NAMALWA (cell line): ENCODE results near the gene TBCK.
A peak's percentile ranks its signal among the peaks of the same experiment; 100 is the strongest.
"Not testable (repeated sequence)": the region's sequence is repeated elsewhere in the genome, so short reads cannot be mapped to it uniquely, and the experiment has no call there.

Experiments
- DNase-seq: peaks from one replicate; pipeline ENCODE4 v3.0.0-alpha.2; 2015; ENCODE audit warnings: low spot score

Gene TBCK

GRCh38 chr4:106321168-106321567 lies 5.2 kb upstream of the TBCK start:
- DNase-seq, result not testable (repeated sequence)

GRCh38 chr4:106320235-106320634 lies 4.2 kb upstream of the TBCK start:
- no peak for DNase-seq

- DNase-seq, result no peak
Observed at GRCh38 chr4:106318511-106318910, 2.5 kb upstream of the TBCK start.

GRCh38 chr4:106317815-106318214 lies 1.8 kb upstream of the TBCK start:
- no peak for DNase-seq

GRCh38 chr4:106316773-106317409 lies 882 bp upstream of the TBCK start:
- DNase-seq, result peak; percentile 47

- DNase-seq, result peak; percentile 65
Observed at GRCh38 chr4:106315476-106315967, 487 bp downstream of the TBCK start.

- DNase-seq, result peak; percentile 5
Observed at GRCh38 chr4:106314960-106315359, 1.0 kb downstream of the TBCK start.

- DNase-seq, result no peak
Observed at GRCh38 chr4:106312997-106313522, 2.9 kb downstream of the TBCK start.

GRCh38 chr4:106312377-106312776 lies 3.6 kb downstream of the TBCK start:
- no peak for DNase-seq

- no peak for DNase-seq
Observed at GRCh38 chr4:106306561-106306960, 9.4 kb downstream of the TBCK start.

- no peak for DNase-seq
Observed at GRCh38 chr4:106305435-106306055, 10.5 kb downstream of the TBCK start.

- no peak for DNase-seq
Observed at GRCh38 chr4:106304632-106305031, 11.4 kb downstream of the TBCK start.

GRCh38 chr4:106303548-106304281 lies 12.3 kb downstream of the TBCK start:
- peak; percentile 16 for DNase-seq

- DNase-seq, result no peak
Observed at GRCh38 chr4:106302062-106302438, 14.0 kb downstream of the TBCK start.

- no peak for DNase-seq
Observed at GRCh38 chr4:106301393-106302061, 14.5 kb downstream of the TBCK start.

GRCh38 chr4:106299977-106300376 lies 16.0 kb downstream of the TBCK start:
- DNase-seq, result no peak

- no peak for DNase-seq
Observed at GRCh38 chr4:106297245-106298035, 18.6 kb downstream of the TBCK start.

- DNase-seq, result no peak
Observed at GRCh38 chr4:106294062-106294461, 21.9 kb downstream of the TBCK start.

- DNase-seq, result no peak
Observed at GRCh38 chr4:106291678-106292077, 24.3 kb downstream of the TBCK start.

GRCh38 chr4:106289737-106290136 lies 26.3 kb downstream of the TBCK start:
- no peak for DNase-seq

GRCh38 chr4:106287353-106287969 lies 28.5 kb downstream of the TBCK start:
- DNase-seq, result no peak
